ENCODE data around the gene TRABD2B. TPM values are rescaled to one million over a fixed set of nuclear protein-coding genes. Genes with fewer than 3 reads are reported as not detected.

Gene TRABD2B
- total and polyA plus RNA-seq, 2 of the 4 experiments (the other 2 are of a cell fraction) = not detected

GRCh38 chr1:47964636-47965035, 32.5 kb downstream of the TRABD2B start:
- Histone ChIP-seq H4K5ac (ENCODE audit: low read depth, low read length) (no peak overlapping the region), H2AFZ (replicated peaks; ENCODE audit: low read length, poor library complexity) (no peak overlapping the region), H3K27me3 (ENCODE audit: control insufficient read depth, insufficient read depth, low read length) (no peaks in the 10 kb centered on the region), H2BK15ac (ENCODE audit: low read depth, low read length) (no peak overlapping the region), H3K4me2 (ENCODE audit: low read depth, low read length) (no peak overlapping the region), H2BK5ac (ENCODE audit: low read depth, low read length, poor library complexity, severe bottlenecking) (no peak overlapping the region), H4K91ac (ENCODE audit: insufficient read depth, low read depth, low read length) (no peak overlapping the region), H3K4me3 (ENCODE audit: insufficient read depth, low read depth, low read length) (no peak overlapping the region), H3K79me1 (ENCODE audit: low read depth in 1 of 2, low read length in 2 of 2) (no peaks in the 10 kb centered on the region), H3K9me3 (ENCODE audit: control insufficient read depth, insufficient read depth, low read length) (no peaks in the 10 kb centered on the region), H2AK5ac (ENCODE audit: low read depth, low read length) (no peak overlapping the region), H3K18ac (ENCODE audit: low read depth, low read length) (no peak overlapping the region), H4K20me1 (ENCODE audit: insufficient read depth, low read length) (no peaks in the 10 kb centered on the region), H3K4ac (ENCODE audit: low read depth, low read length) (no peak overlapping the region), H3K36me3 (ENCODE audit: control insufficient read depth, insufficient read depth, low read length) (no peaks in the 10 kb centered on the region), H3K9ac (ENCODE audit: low read depth, low read length) (no peak overlapping the region), H3K23ac (ENCODE audit: low read depth, low read length) (no peak overlapping the region), H2AK9ac (replicated peaks; ENCODE audit: low read depth, low read length, poor library complexity) (no peak overlapping the region), H2BK120ac (ENCODE audit: low read depth, low read length) (no peak overlapping the region), H3K56ac (ENCODE audit: extremely low read depth, insufficient read depth, low read length) (no peak overlapping the region), H3K27ac (ENCODE audit: insufficient read depth, low read length) (no peak overlapping the region), H4K8ac (ENCODE audit: low read depth in 2 of 2, low read length in 2 of 2) (no peak overlapping the region), H3K9me1 (ENCODE audit: insufficient read depth, low read length) (no peaks in the 10 kb centered on the region), H3K4me1 (ENCODE audit: control insufficient read depth, insufficient read depth, low read length) (no peaks in the 10 kb centered on the region), H2BK20ac (ENCODE audit: low read depth, low read length) (no peak overlapping the region), H3K14ac (replicated peaks; ENCODE audit: low read depth, low read length) (no peak overlapping the region)
- no peak for TF ChIP-seq RCOR1 (IDR thresholded peaks at IDR 0.05; ENCODE audit: insufficient replicate concordance, low read length)
- TF ChIP-seq CEBPB (IDR thresholded peaks at IDR 0.05; ENCODE audit: low read depth, low read length) = no peak
- no peak for TF ChIP-seq POLR2A (IDR thresholded peaks at IDR 0.05; ENCODE audit: low read depth, low read length)
- no peak for TF ChIP-seq RFX5 (IDR thresholded peaks at IDR 0.05; ENCODE audit: low read depth, low read length)
- TF ChIP-seq FOS (IDR thresholded peaks at IDR 0.05; ENCODE audit: low read depth, low read length) = no peak
- TF ChIP-seq RAD21 (IDR thresholded peaks at IDR 0.05; ENCODE audit: low read length) = no peak
- no peak for TF ChIP-seq MAZ (IDR thresholded peaks at IDR 0.05; ENCODE audit: borderline replicate concordance, low read depth, low read length)
- no peak for TF ChIP-seq MAFK (IDR thresholded peaks at IDR 0.05; ENCODE audit: low read depth, low read length)
- TF ChIP-seq NFE2L2 (IDR thresholded peaks at IDR 0.05; ENCODE audit: low read depth, low read length) = no peak
- no peak for TF ChIP-seq SMC3 (IDR thresholded peaks at IDR 0.05; ENCODE audit: low read depth, low read length)
- POLR2A ChIA-PET (ENCODE audit: unreplicated experiment) = no interaction called here
- WGBS, 2 experiments (ENCODE audit: extremely low coverage in 2 of 2, insufficient read length in 1 of 2) = 60% methylated on average over 1 of the region's 5 CpGs; no CpG with 5 or more reads in 1 of the 2 experiments
- in situ Hi-C loops (cut with MboI; ENCODE audit: low sequenced_read_pairs) (no loop called here), dilution Hi-C loops (cut with HindIII; ENCODE audit: low sequenced_read_pairs, unreplicated experiment) (no loop called here), intact Hi-C loops (cut with micrococcal nuclease) (no loop called here)
- ATAC-seq (ENCODE audit: low read depth) (no peak), DNase-seq (no peak)
- CTCF ChIA-PET = no interaction called here
- no TSS peak for BruUV-seq (replicated peaks)
